Thymus (tissue), 11 donors: ENCODE data around the gene LGR5. TPM values are rescaled to one million over a fixed set of nuclear protein-coding genes. Genes with fewer than 3 reads are reported as not detected.
A peak's percentile ranks its signal among the peaks of the same experiment; 100 is the strongest.

Source experiments
- DNase-seq, 9 donors: peaks; one replicate each; pipeline ENCODE4 v3.0.0-alpha.2; 2013; ENCODE audit warnings: low spot score in 9 of 9, low read depth in 6 of 9, missing footprints in 1 of 9
- H3K27ac ChIP-seq, 2 donors: one replicate each; pipeline ENCODE4 v1.5.1; 2013; ENCODE audit warnings: control low read depth in 1 of 2, low read depth in 1 of 2, low read length in 1 of 2, mild to moderate bottlenecking in 1 of 2, moderate library complexity in 1 of 2
- H3K27me3 ChIP-seq, 2 donors: one replicate each; pipeline ENCODE4 v1.5.1; 2013; ENCODE audit warnings: low read length in 1 of 2; ENCODE audit not compliant: control insufficient read depth in 2 of 2, insufficient read depth in 1 of 2
- H3K36me3 ChIP-seq, 2 donors: one replicate each; pipeline ENCODE4 v1.5.1; 2013; ENCODE audit warnings: low read length in 1 of 2, mild to moderate bottlenecking in 1 of 2, moderate library complexity in 1 of 2; ENCODE audit not compliant: control insufficient read depth in 2 of 2, insufficient read depth in 2 of 2
- H3K4me1 ChIP-seq, 2 donors: one replicate each; pipeline ENCODE4 v1.5.1; 2013; ENCODE audit warnings: low read length in 2 of 2; ENCODE audit not compliant: control insufficient read depth in 2 of 2, insufficient read depth in 2 of 2
- H3K4me3 ChIP-seq, 2 donors: one replicate each; pipeline ENCODE4 v1.5.1; 2013; ENCODE audit warnings: low read length in 2 of 2, control low read depth in 1 of 2, mild to moderate bottlenecking in 1 of 2
- H3K9me3 ChIP-seq, 2 donors: one replicate each; pipeline ENCODE4 v1.5.1; 2013; ENCODE audit warnings: low read length in 1 of 2, mild to moderate bottlenecking in 1 of 2; ENCODE audit not compliant: control insufficient read depth in 2 of 2, insufficient read depth in 1 of 2
- WGBS: extraction: QIAGEN DNeasy Blood & Tissue Kit; methylation state at CpG from one replicate; pipeline ENCODE4 v1.1.7; 2013; 5-methylcytosine and 5-hydroxymethylcytosine counted together
- polyA plus RNA-seq: library from polyadenylated mRNA; stranded (reverse); fragments of 200-250 nt; gene quantifications from one replicate; pipeline ENCODE4 v1.2.3, GENCODE V29; 2013
- total RNA-seq: library from RNA; stranded (reverse); fragments of 120-200 nt; gene quantifications from one replicate; pipeline ENCODE4 v1.2.4, GENCODE V29; 2013
- donor health status: healthy.

Gene LGR5
- total and polyA plus RNA-seq, 2 donors = 0.27 to 0.42 TPM

DNA sequence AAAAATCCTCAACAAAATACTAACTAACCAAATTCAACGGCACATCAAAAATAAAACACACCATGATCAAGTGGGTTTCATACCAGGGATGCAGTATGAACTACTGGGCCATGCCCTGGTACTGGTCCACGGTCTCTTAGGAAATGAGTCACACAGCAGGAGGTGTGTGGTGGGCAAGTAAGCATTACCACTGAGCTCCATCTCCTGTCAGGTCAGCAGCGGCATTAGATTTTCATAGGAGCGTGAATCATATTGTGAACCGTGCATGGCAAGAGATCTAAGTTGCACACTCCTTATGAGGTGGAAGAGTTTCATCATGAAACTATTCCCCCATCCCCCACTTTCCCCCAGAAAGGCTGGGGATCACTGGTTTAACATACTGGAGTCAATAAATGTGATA lies 6.7 kb upstream of the LGR5 start:
- Histone ChIP-seq H3K9me3 (peaks cover 2 to 6% of the 10 kb centered on the region in 2 donors), H3K4me1 (no peaks in the 10 kb centered on the region), H3K27me3 (peaks cover 0 to 4% of the 10 kb centered on the region in 2 donors), H3K27ac (no peak overlapping the region), H3K4me3 (no peak overlapping the region), H3K36me3 (no peaks in the 10 kb centered on the region)
- WGBS = 94% methylated on average over 5 of the region's 5 CpGs
- no peak for DNase-seq

DNA sequence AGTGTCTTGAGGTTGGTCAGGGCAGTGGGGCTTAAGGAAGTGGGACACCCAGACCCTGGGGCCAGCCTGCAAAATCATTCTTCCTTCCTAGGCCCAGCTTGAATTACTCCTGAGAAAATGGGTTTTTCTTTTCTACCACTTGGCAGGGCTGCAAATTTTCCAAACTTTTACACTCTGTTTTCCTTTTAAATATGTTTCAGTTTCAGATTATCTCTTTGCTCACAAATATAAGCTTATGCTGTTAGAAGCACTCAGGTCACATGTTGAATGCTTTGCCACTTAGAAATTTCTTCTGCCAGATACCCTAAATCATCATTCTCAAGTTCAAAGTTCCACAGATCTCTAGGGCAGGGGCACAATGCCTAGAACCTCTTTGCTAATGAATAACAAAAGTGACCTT lies 2.9 kb upstream of the LGR5 start:
- DNase-seq = no peak
- Histone ChIP-seq H3K4me1 (peaks cover 0 to 18% of the 10 kb centered on the region in 2 donors), H3K36me3 (no peaks in the 10 kb centered on the region), H3K9me3 (peaks cover 3 to 6% of the 10 kb centered on the region in 2 donors), H3K4me3 (no peak overlapping the region), H3K27me3 (peaks cover 31 to 41% of the 10 kb centered on the region in 2 donors), H3K27ac (no peak overlapping the region)

DNA sequence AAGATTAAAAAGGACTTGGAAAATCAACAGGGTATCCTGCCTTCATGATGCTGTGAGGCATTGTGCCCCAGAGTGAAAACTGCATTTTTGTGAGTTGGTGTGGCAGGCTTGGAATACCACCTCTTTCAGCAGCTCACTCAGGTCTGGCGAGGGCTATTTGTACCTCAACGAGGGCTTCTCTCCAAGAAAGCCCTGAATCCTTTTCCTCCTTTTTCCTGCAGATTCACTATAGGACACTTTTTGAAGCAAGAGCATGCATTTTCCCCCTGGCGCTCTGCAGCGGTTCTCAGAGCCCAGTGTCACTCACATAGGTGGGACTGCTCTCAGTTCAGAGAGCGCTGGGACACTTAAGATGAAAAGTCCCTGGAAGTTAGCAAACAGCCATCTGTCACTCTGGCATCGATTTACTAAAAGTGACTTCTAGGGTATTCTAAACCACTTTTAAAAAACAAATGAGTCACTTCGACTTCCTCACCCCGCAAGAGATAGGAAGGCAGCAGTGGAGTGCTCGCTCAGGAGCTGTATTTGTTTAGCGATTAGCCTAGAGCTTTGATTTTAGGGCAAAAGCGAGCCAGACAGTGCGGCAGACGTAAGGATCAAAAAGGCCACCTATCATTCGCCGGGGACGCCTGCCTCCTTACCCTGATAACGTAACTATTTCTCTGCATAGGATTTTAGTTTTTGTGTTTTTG lies 782 bp upstream of the LGR5 start:
- Histone ChIP-seq H3K27me3 (peaks cover 33 to 43% of the 10 kb centered on the region in 2 donors), H3K9me3 (peaks cover 3 to 6% of the 10 kb centered on the region in 2 donors)
- DNase-seq = peak in 2 of 9 donors; percentile 4 to 6

DNA sequence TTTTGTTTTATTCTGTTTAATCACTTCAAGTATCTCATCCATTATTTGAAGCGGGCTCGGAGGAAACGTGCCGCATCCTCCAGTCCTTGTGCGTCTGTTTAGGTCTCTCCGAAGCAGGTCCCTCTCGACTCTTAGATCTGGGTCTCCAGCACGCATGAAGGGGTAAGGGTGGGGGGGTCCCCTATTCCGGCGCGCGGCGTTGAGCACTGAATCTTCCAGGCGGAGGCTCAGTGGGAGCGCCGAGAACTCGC lies 311 bp upstream of the LGR5 start:
- Histone ChIP-seq H3K27ac (no peak overlapping the region), H3K9me3 (peaks cover 3 to 6% of the 10 kb centered on the region in 2 donors), H3K27me3 (peaks cover 33 to 43% of the 10 kb centered on the region in 2 donors), H3K4me1 (peaks cover 0 to 18% of the 10 kb centered on the region in 2 donors), H3K36me3 (no peaks in the 10 kb centered on the region), H3K4me3 (peak overlapping the region; percentile 12 to 41)
- 1% methylated on average over 17 of the region's 17 CpGs for WGBS
- DNase-seq = peak in 1 of 9 donors; percentile 7

More for the DNA sequence above, 782 bp upstream of the LGR5 start:
- Histone ChIP-seq H3K36me3 (no peaks in the 10 kb centered on the region), H3K4me3 (peak overlapping the region in 1 of 2 donors; percentile 12), H3K27ac (no peak overlapping the region), H3K4me1 (peaks cover 0 to 18% of the 10 kb centered on the region in 2 donors)
- 10% methylated on average over 17 of the region's 17 CpGs for WGBS

GRCh38 chr12:71440345-71440762 lies 756 bp downstream of the LGR5 start:
- peak overlapping the region in 1 of 2 donors; percentile 41 for H3K4me3 ChIP-seq
- WGBS = 2% methylated on average over 27 of the region's 27 CpGs

GRCh38 chr12:71440763-71441748 lies 1.5 kb downstream of the LGR5 start:
- Histone ChIP-seq H3K9me3 (peaks cover 3 to 5% of the 10 kb centered on the region in 2 donors), H3K27me3 (peaks cover 33 to 43% of the 10 kb centered on the region in 2 donors), H3K36me3 (no peaks in the 10 kb centered on the region), H3K27ac (no peak overlapping the region), H3K4me3 (no peak overlapping the region), H3K4me1 (peaks cover 0 to 18% of the 10 kb centered on the region in 2 donors)
- peak in 1 of 9 donors; percentile 7 for DNase-seq
- 8% methylated on average over 26 of the region's 26 CpGs for WGBS

More at GRCh38 chr12:71440345-71440762, 756 bp downstream of the LGR5 start:
- DNase-seq = no peak
- H3K27ac ChIP-seq = no peak overlapping the region
- no peaks in the 10 kb centered on the region for H3K36me3 ChIP-seq
- peaks cover 33 to 43% of the 10 kb centered on the region in 2 donors for H3K27me3 ChIP-seq
- peaks cover 0 to 18% of the 10 kb centered on the region in 2 donors for H3K4me1 ChIP-seq
- peaks cover 3 to 6% of the 10 kb centered on the region in 2 donors for H3K9me3 ChIP-seq

DNA sequence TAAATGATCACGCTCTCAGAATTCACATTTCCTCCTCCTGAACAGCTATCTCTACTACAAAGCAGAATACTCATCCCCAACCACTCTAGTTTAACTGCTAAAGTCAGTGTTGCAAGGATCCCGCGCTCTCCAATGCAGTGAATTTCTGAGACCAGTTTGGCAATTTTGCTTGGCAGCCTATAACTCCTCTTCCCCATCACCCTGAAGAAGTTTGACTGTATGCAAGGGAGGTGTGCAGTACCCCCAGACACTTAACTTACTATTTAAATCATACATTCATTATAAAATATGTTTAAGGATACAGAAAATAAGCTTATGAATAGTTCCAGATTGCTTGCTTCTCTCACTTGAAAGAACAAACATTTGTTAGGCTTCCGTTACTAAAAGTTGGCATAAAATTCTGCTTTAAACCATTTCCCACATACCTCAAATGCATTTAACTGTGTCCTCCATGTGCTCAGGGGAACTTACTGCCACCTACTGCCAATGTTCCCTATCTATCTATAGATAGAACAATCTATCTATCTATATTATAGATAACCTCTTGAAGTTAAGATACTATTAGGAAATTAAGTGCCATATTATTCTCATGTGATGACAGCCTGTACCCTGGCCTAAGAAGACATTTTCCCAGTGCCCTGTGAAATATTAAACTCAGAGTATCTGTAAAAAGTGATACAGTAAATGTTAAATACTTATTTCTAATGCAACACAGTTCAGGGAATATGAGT lies 2.4 kb downstream of the LGR5 start:
- 97% methylated on average over 4 of the region's 4 CpGs for WGBS
- no peak overlapping the region for H3K4me3 ChIP-seq
- DNase-seq = no peak
- H3K27me3 ChIP-seq = peaks cover 33 to 43% of the 10 kb centered on the region in 2 donors
- H3K9me3 ChIP-seq = peaks cover 0 to 2% of the 10 kb centered on the region in 2 donors
- H3K36me3 ChIP-seq = no peaks in the 10 kb centered on the region
- H3K27ac ChIP-seq = no peak overlapping the region
- H3K4me1 ChIP-seq = peaks cover 0 to 18% of the 10 kb centered on the region in 2 donors

GRCh38 chr12:71442567-71442931 lies 3.0 kb downstream of the LGR5 start:
- 93% methylated on average over 1 of the region's 1 CpG for WGBS
- no peaks in the 10 kb centered on the region for H3K36me3 ChIP-seq
- H3K4me3 ChIP-seq = no peak overlapping the region
- no peak overlapping the region for H3K27ac ChIP-seq
- H3K9me3 ChIP-seq = peaks cover 0 to 2% of the 10 kb centered on the region in 2 donors
- H3K27me3 ChIP-seq = peaks cover 33 to 40% of the 10 kb centered on the region in 2 donors
- H3K4me1 ChIP-seq = peaks cover 0 to 18% of the 10 kb centered on the region in 2 donors
- no peak for DNase-seq
